CD4-positive, alpha-beta T cell (primary cell): ENCODE results near the gene ZNF383. TPM values are rescaled to one million over a fixed set of nuclear protein-coding genes. Genes with fewer than 3 reads are reported as not detected.
"Not testable (repeated sequence)": the region's sequence is repeated elsewhere in the genome, so short reads cannot be mapped to it uniquely, and the experiment has no call there.

Experiments used
- ATAC-seq: fragments of 200-7000 bp; cut with Tn5 transposase; one replicate; pipeline ENCODE4 v1.10.0; 2022; ENCODE audit warnings: mild to moderate bottlenecking; ENCODE audit not compliant: poor library complexity
- CTCF ChIA-PET: fragments of 350-600 bp; sonication (Branson Sonifier 250); formaldehyde crosslinking; loops from one replicate; lab custom pipeline; 2021; ENCODE audit warnings: antibody characterized with exemption, inconsistent platforms; lab: Charles Lee
- POLR2A ChIA-PET: fragments of 350-600 bp; sonication (Branson Sonifier 250); formaldehyde crosslinking; loops from one replicate; lab custom pipeline; 2021; ENCODE audit warnings: antibody characterized with exemption, inconsistent platforms; lab: Charles Lee
- DNase-seq, 14 experiments: peaks; one replicate each; pipeline ENCODE4 v3.0.0-alpha.2; 2013 to 2020; ENCODE audit warnings: mixed read lengths in 2 of 14
- H3K27ac ChIP-seq, 2 donors: one replicate each; pipeline versions ENCODE4 v1.5.1 to v1.7.0; 2013; ENCODE audit warnings: low read length in 2 of 2, low read depth in 1 of 2, mild to moderate bottlenecking in 1 of 2
- H3K27me3 ChIP-seq, 2 experiments: 1 replicate in 1 of 2; 2 replicates in 1 of 2; pipeline versions ENCODE4 v1.6.1 to v1.7.0; 2013; ENCODE audit warnings: low read length in 2 of 2, control low read depth in 1 of 2, mild to moderate bottlenecking in 1 of 2, moderate library complexity in 1 of 2; ENCODE audit not compliant: insufficient read depth in 2 of 2, control insufficient read depth in 1 of 2
- H3K36me3 ChIP-seq: one replicate; pipeline ENCODE4 v1.6.1; 2013; ENCODE audit warnings: low read length, control low read depth; ENCODE audit not compliant: insufficient read depth
- H3K4me1 ChIP-seq: one replicate; pipeline ENCODE4 v1.6.1; 2013; ENCODE audit warnings: low read length, control low read depth; ENCODE audit not compliant: insufficient read depth
- H3K4me3 ChIP-seq: one replicate; pipeline ENCODE4 v1.5.1; 2013; ENCODE audit warnings: mild to moderate bottlenecking, low read length, moderate library complexity
- H3K9me3 ChIP-seq, 2 experiments: 1 replicate in 1 of 2; 2 replicates in 1 of 2; pipeline versions ENCODE4 v1.6.1 to v1.7.0; 2013; ENCODE audit warnings: low read length in 2 of 2, mild to moderate bottlenecking in 2 of 2, control low read depth in 1 of 2, moderate library complexity in 1 of 2; ENCODE audit not compliant: control insufficient read depth in 1 of 2, insufficient read depth in 1 of 2
- H3K27ac Mint-ChIP-seq: one replicate; pipeline ENCODE4 v1.8.0; 2020; ENCODE audit warnings: mixed read lengths
- H3K27me3 Mint-ChIP-seq: one replicate; pipeline ENCODE4 v1.8.0; 2021; ENCODE audit warnings: mixed read lengths
- H3K36me3 Mint-ChIP-seq: one replicate; pipeline ENCODE4 v1.8.0; 2021; ENCODE audit warnings: low read depth, mixed read lengths
- H3K4me1 Mint-ChIP-seq: one replicate; pipeline ENCODE4 v1.8.0; 2021; ENCODE audit warnings: low read depth, mixed read lengths
- H3K4me3 Mint-ChIP-seq: one replicate; pipeline ENCODE4 v1.8.0; 2020; ENCODE audit warnings: mild to moderate bottlenecking, mixed read lengths
- H3K9me3 Mint-ChIP-seq: one replicate; pipeline ENCODE4 v1.8.0; 2020; ENCODE audit warnings: mixed read lengths
- intact Hi-C, 2 experiments: fragments of 100-400 bp; cut with DNase I in 1 of 2; cut with micrococcal nuclease in 1 of 2; formaldehyde crosslinking; loops; one replicate each; pipeline versions ENCODE4 v1.15.1 to v1.9.0; 2023 to 2025; cut with DNase I, micrococcal nuclease
- total RNA-seq, 174 experiments: library from RNA in 2 of 174; stranded (reverse) in 2 of 174; gene quantifications; one replicate each; pipeline ENCODE4 v1.2.3 and lab custom pipeline; 2021 to 2026
- TF ChIP-seq, protein P1 (sequence below): fragments of 200-600 bp; IDR thresholded peaks from one replicate; pipeline ENCODE4 v1.8.0; 2022; ENCODE audit warnings: antibody characterized with exemption, mild to moderate bottlenecking

ZNF383 gene
- total RNA-seq, 2 experiments from 2014 or later, result 13.1 to 15.7 TPM

DNA sequence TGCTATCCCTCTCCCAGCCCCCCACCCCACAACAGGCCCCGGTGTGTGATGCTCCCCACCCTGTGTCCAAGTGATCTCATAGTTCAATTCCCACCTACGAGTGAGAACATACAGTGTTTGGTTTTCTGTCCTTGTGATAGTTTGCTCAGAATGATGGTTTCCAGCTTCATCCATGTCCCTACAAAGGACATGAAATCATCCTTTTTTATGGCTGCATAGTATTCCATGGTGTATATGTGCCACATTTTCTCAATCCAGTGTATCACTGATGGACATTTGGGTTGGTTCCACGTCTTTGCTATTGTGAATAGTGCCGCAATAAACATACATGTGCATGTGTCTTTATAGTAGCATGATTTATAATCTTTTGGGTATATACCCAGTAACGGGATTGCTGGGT lies 20.9 kb upstream of the ZNF383 start:
- H3K4me1 Mint-ChIP-seq, ATAC-seq, H3K4me3 ChIP-seq, H3K27ac Mint-ChIP-seq, H3K27me3 ChIP-seq, POLR2A ChIA-PET, H3K27me3 Mint-ChIP-seq, CTCF ChIA-PET, H3K4me1 ChIP-seq, intact Hi-C loops, H3K9me3 Mint-ChIP-seq, H3K4me3 Mint-ChIP-seq, DNase-seq, H3K27ac ChIP-seq: not testable (repeated sequence)
- H3K9me3 ChIP-seq, result peaks cover 49 to 62% of the 10 kb centered on the region in 2 experiments
- H3K36me3 ChIP-seq, result peaks cover 24% of the 10 kb centered on the region
- peaks cover 98% of the 10 kb centered on the region for H3K36me3 Mint-ChIP-seq

DNA sequence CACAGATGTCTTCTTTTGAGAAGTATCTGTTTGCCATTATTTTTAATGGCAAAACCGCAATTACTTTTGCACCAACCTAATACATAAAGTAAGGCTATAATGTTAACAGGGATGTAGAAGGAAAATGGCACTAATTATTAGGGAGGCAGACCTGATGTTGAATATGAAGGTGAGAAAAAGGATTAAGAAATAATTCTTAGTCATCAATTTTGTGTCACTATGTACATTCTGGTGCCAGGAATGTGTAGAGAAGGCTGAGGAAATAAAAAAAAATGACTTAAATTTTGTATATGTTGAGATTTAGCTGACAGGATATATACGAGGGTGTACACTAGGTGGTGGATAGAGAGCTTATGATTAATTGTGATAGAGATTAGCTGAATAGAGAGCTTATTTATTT lies 20.2 kb upstream of the ZNF383 start:
- no peak overlapping the region for H3K4me3 ChIP-seq
- ChIA-PET POLR2A (interaction anchor here (0.6 kb wide), 1 partner anchor 11 kb away, joined by 3 read pairs; no protein-coding TSS in a partner anchor), CTCF (no interaction called here)
- no peaks in the 10 kb centered on the region for H3K27me3 ChIP-seq
- peaks cover 53 to 60% of the 10 kb centered on the region in 2 experiments for H3K9me3 ChIP-seq
- DNase-seq, result no peak
- Mint-ChIP-seq H3K9me3 (peaks cover 6% of the 10 kb centered on the region), H3K4me3 (no peak overlapping the region), H3K27ac (no peak overlapping the region), H3K27me3 (no peaks in the 10 kb centered on the region), H3K36me3 (peaks cover 98% of the 10 kb centered on the region), H3K4me1 (no peaks in the 10 kb centered on the region)
- no peak for ATAC-seq
- intact Hi-C loops, result no loop called here
- H3K27ac ChIP-seq, result no peak overlapping the region
- TF ChIP-seq, protein P1, sequence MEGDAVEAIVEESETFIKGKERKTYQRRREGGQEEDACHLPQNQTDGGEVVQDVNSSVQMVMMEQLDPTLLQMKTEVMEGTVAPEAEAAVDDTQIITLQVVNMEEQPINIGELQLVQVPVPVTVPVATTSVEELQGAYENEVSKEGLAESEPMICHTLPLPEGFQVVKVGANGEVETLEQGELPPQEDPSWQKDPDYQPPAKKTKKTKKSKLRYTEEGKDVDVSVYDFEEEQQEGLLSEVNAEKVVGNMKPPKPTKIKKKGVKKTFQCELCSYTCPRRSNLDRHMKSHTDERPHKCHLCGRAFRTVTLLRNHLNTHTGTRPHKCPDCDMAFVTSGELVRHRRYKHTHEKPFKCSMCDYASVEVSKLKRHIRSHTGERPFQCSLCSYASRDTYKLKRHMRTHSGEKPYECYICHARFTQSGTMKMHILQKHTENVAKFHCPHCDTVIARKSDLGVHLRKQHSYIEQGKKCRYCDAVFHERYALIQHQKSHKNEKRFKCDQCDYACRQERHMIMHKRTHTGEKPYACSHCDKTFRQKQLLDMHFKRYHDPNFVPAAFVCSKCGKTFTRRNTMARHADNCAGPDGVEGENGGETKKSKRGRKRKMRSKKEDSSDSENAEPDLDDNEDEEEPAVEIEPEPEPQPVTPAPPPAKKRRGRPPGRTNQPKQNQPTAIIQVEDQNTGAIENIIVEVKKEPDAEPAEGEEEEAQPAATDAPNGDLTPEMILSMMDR, result no peak
- H3K36me3 ChIP-seq, result peaks cover 30% of the 10 kb centered on the region
- H3K4me1 ChIP-seq, result no peaks in the 10 kb centered on the region

DNA sequence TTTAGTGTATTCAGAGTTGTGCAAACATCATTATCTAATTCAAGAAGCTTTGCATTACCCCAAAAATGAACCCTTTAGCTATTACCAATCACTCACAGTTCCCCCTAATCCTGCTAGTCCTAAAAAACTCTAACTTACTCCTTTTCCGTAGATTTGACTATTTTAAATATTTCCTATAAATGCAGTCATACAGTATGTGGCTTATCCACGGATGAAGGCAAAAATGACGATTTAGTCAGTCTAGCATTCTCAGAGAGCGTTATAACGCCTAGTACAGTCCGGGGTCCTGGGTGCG lies 587 bp upstream of the ZNF383 start:
- Mint-ChIP-seq H3K27me3 (no peaks in the 10 kb centered on the region), H3K9me3 (no peaks in the 10 kb centered on the region), H3K4me3 (peak overlapping the region; percentile 93), H3K36me3 (peaks cover 50% of the 10 kb centered on the region), H3K4me1 (peaks cover 37% of the 10 kb centered on the region), H3K27ac (peak overlapping the region; percentile 89)
- intact Hi-C loops, result loop anchor here (5.0 to 10.0 kb wide), 9 partner anchors 140 to 1000 kb away; partner anchors contain the start of genes ZNF146 (in 1 of the 2), ZNF260 (in 1 of the 2), ZNF345 (in 1 of the 2) and ZNF420 (in 1 of the 2)
- peaks cover 14% of the 10 kb centered on the region for H3K4me1 ChIP-seq
- TF ChIP-seq, protein P1, result no peak
- H3K4me3 ChIP-seq, result peak overlapping the region; percentile 94
- H3K27ac ChIP-seq, result peak overlapping the region; percentile 81 to 90
- POLR2A ChIA-PET, result interaction anchor here (0.7 to 2.7 kb wide), 20 partner anchors 9 to 839 kb away, joined by 3 to 16 read pairs (median 6); partner anchors contain the start of genes ZFP14, ZNF420, ZNF527 and ZNF540
- peaks cover 8 to 32% of the 10 kb centered on the region in 2 experiments for H3K9me3 ChIP-seq
- DNase-seq (no peak), ATAC-seq (no peak)
- no peaks in the 10 kb centered on the region for H3K27me3 ChIP-seq
- CTCF ChIA-PET, result interaction anchor here (0.7 to 1.4 kb wide), 2 partner anchors 11 to 244 kb away, joined by 3 to 7 read pairs; no protein-coding TSS in a partner anchor
- H3K36me3 ChIP-seq, result peaks cover 13% of the 10 kb centered on the region

DNA sequence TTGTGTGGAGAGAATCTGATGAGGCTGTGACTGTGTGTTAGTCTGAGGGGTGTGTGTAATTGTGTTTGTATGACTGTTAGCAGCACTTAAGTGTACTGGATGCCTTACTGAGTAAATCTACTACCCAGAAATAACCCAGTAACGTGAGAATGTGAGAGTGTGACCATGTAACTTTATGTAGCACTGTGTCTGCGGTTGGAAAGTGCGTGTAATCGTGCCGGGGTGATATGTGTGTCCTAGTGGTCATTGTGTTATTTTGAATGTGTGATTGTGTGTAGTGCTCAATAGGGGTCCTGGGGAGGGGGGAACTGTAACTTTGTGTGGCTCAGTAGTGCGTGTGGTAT lies 550 bp downstream of the ZNF383 start:
- Histone ChIP-seq H3K36me3 (peaks cover 16% of the 10 kb centered on the region), H3K27me3 (no peaks in the 10 kb centered on the region), H3K27ac (peak overlapping the region; percentile 81 to 90), H3K4me1 (peaks cover 14% of the 10 kb centered on the region), H3K9me3 (peaks cover 10 to 37% of the 10 kb centered on the region in 2 experiments), H3K4me3 (peak overlapping the region; percentile 94)
- CTCF ChIA-PET, result no interaction called here
- TF ChIP-seq, protein P1, result no peak
- DNase-seq (peak in 1 of 14 experiments; percentile 6), ATAC-seq (peak; percentile 1)
- Mint-ChIP-seq H3K27me3 (no peaks in the 10 kb centered on the region), H3K36me3 (peaks cover 61% of the 10 kb centered on the region), H3K4me1 (peaks cover 42% of the 10 kb centered on the region), H3K4me3 (peak overlapping the region; percentile 93), H3K9me3 (peaks cover 8% of the 10 kb centered on the region), H3K27ac (peak overlapping the region; percentile 89)
- POLR2A ChIA-PET, result no interaction called here
- intact Hi-C loops, result loop anchor here (1.0 to 10.0 kb wide), 12 partner anchors 8 to 1001 kb away; partner anchors contain the start of genes ZNF420 (in 2 of the 2), ZNF146 (in 1 of the 2), ZNF260 (in 1 of the 2) and ZNF345 (in 1 of the 2)
